ENCODE results near the gene COBLL1.

Gene COBLL1

DNA sequence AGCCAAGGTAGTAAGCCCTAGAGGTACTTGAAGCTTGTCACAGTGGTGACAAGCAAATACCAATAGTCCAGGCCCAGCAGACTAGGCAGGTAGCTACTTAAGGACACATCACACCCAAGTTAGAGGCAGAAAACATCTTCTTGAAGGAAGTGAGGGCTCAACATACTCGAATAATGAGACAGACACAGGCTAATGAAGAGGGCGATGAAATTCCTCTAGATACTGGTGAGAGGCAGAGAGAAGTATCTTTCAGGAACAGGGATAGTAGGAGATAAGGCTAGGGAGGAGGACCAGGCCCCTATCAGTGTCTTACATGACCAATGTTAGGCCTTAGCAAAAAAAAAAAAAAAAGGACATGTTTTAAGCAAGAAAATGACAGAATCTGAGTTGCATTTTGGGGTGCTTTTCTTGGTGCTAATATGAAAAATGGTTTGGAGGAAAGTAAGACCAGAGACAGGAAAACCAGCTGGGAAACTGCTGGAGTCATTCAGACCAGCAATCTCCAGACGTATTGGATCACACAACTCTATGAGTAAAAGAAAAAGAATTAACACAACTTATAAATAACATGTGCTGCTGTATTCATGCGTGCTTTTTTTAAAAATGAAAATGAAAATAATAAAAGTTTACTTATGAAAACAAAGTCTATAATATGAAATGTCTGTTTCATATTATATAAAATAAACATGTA is 37.7 kb downstream of the COBLL1 start:
- H3K27me3 ChIP-seq (ENCODE audit: insufficient read depth, low read depth, severe bottlenecking): no peaks in the 10 kb centered on the region
- no peak for DNase-seq
- no peak for TF ChIP-seq CTCF (IDR thresholded peaks at IDR 0.05; ENCODE audit: low read depth, low read length)
- no peak overlapping the region for H3K27ac ChIP-seq
- no peak overlapping the region for H3K4me3 ChIP-seq (ENCODE audit: low read depth, low read length)
- no peaks in the 10 kb centered on the region for H3K9me3 ChIP-seq (ENCODE audit: severe bottlenecking)
- H3K36me3 ChIP-seq: no peaks in the 10 kb centered on the region

GRCh38 chr2:164802095-164802707 is 39.4 kb downstream of the COBLL1 start:
- Histone ChIP-seq H3K36me3 (no peaks in the 10 kb centered on the region), H3K4me3 (ENCODE audit: low read depth, low read length) (no peak overlapping the region), H3K9me3 (ENCODE audit: severe bottlenecking) (no peaks in the 10 kb centered on the region), H3K27ac (no peak overlapping the region), H3K27me3 (ENCODE audit: insufficient read depth, low read depth, severe bottlenecking) (no peaks in the 10 kb centered on the region)
- no peak for DNase-seq
- no peak for TF ChIP-seq CTCF (IDR thresholded peaks at IDR 0.05; ENCODE audit: low read depth, low read length)

- H3K27ac ChIP-seq: no peak overlapping the region
- no peaks in the 10 kb centered on the region for H3K27me3 ChIP-seq (ENCODE audit: insufficient read depth, low read depth, severe bottlenecking)
Observed at GRCh38 chr2:164800572-164800971, 41.1 kb downstream of the COBLL1 start.

GRCh38 chr2:164797627-164798026 is 44.0 kb downstream of the COBLL1 start:
- no peak for DNase-seq
- no peak overlapping the region for H3K4me3 ChIP-seq (ENCODE audit: low read depth, low read length)
- no peak for TF ChIP-seq CTCF (IDR thresholded peaks at IDR 0.05; ENCODE audit: low read depth, low read length)
- no peaks in the 10 kb centered on the region for H3K27me3 ChIP-seq (ENCODE audit: insufficient read depth, low read depth, severe bottlenecking)
- no peak overlapping the region for H3K27ac ChIP-seq
- no peaks in the 10 kb centered on the region for H3K36me3 ChIP-seq
- H3K9me3 ChIP-seq (ENCODE audit: severe bottlenecking): no peaks in the 10 kb centered on the region

More at GRCh38 chr2:164800572-164800971, 41.1 kb downstream of the COBLL1 start:
- Histone ChIP-seq H3K4me3 (ENCODE audit: low read depth, low read length) (no peak overlapping the region), H3K9me3 (ENCODE audit: severe bottlenecking) (no peaks in the 10 kb centered on the region), H3K36me3 (no peaks in the 10 kb centered on the region)
- no peak for TF ChIP-seq CTCF (IDR thresholded peaks at IDR 0.05; ENCODE audit: low read depth, low read length)
- no peak for DNase-seq

GRCh38 chr2:164796999-164797398 is 44.6 kb downstream of the COBLL1 start:
- H3K9me3 ChIP-seq (ENCODE audit: severe bottlenecking): no peaks in the 10 kb centered on the region
- no peaks in the 10 kb centered on the region for H3K27me3 ChIP-seq (ENCODE audit: insufficient read depth, low read depth, severe bottlenecking)
- H3K4me3 ChIP-seq (ENCODE audit: low read depth, low read length): no peak overlapping the region
- no peaks in the 10 kb centered on the region for H3K36me3 ChIP-seq
- DNase-seq: no peak
- H3K27ac ChIP-seq: no peak overlapping the region
- TF ChIP-seq CTCF (IDR thresholded peaks at IDR 0.05; ENCODE audit: low read depth, low read length): no peak
